Stimulated activated CD4-positive, alpha-beta T cell treated with anti-CD3 and anti-CD28 coated beads, Interleukin-12 subunit alpha, Interleukin-12 subunit beta, amount 100 ng/mL, for 48 hours (primary cell): ENCODE measurements around the gene HOXA1.

Experiments
- DNase-seq, 3 donors: peaks; one replicate each; pipeline ENCODE4 v3.0.0-alpha.2; 2020; ENCODE audit warnings: low read depth in 2 of 3, low spot score in 1 of 3

HOXA1 gene

GRCh38 chr7:27093184-27093895, 2.5 kb downstream of the HOXA1 start:
- no peak for DNase-seq

GRCh38 chr7:27092819-27093110, 3.0 kb downstream of the HOXA1 start:
- DNase-seq: no peak

DNA sequence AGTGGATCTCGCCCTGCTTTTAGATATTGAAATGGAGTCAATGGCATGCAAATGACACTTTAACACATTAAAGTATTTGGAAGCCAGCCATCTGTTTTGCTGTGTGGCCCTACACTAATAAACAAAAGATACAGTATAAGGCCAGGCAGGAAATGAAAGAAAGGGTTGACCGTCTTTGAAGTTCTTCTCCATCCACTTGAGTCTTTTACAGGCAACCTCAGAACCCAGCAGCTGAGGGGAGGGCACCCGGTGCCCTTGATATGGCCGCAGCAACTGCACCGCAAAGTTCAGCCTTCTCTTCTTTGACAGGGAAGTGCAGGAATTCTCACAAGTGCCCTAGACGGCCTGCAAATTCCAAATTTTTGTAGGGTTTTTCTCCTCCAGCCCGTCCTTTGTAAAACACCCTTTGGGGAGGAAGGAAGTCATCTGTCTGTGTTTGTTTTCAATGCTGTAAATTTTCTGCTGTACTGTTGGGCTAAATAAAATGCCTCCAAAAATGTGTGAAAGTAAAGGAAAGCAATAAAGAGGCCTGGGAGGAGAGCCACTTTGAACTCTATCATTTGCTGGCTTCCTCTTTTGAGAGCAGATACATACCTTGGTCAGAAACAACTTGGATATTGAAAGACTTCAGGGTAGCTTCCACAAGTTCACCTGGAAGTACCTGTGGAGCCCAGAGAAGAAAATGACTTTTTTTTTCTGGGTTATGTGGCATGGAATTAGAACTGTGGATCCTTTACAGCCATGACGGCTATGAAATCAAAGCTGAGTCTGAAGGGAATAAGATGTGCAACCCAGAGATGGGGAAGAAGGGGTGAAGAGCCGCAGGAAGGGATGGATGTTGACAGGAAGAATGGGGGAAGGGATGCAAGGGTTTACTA, 3.6 kb downstream of the HOXA1 start:
- no peak for DNase-seq

DNA sequence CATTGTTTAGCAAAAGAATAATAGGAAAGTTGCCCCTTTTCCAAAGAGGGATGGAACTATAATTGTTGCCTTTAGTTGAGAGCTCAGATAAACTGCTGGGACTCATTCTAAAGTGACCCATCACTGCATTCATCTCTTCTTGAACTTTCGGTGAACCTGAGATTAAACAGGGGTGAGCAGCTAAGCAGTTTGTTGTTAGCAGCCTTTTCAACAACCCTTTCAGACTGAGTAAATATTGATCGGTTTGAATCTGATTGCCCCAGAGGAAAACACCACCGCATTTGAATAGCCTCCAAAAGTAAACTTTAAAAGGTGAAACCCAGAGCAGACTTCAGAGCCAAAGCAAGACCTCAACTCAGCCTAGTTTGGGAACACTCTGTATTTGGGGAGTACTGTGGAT, 4.7 kb downstream of the HOXA1 start:
- DNase-seq: no peak

DNA sequence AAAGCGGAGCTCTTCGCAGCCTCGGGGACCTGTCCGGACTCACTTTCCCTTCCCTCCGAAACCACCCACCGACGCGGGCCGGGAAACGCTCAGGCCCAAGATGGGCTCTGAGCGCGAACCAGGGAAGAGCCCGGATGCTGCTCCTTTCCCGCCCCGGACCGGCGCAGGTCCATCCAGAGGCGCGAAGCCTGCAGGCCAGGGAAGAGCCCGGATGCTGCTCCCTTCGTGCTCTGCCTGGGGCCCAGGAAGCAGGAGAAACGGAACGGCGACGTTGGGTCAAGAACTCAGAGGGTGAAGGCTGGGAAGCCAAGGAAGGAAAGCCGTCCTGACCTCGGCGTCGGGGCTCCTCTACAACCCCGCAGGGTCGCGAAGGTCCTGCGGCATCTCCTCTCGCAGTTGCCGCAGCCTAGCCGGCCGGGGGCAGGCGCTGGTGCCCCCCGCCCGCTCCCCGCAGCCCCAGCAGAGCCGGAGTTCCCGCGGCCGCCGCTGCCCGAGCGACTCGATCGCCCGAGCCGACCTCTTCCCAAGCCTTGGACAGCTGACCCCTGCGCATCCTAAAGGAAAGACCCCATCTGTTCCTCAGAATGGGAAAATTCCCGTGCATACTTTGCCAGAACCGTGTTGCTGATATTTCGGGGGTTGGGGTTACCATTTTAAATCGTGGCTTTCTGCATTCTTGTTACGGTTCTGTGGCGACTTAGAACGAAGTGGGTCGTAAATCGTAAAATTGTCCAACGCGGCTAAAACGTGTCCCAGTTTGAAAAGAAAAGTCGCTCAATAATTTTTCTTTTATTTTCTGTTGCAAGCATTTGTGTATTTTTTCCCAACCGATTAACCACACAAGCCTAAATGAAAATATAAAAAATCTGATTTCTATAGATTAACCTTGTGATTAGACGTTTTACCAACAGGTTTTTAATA, 7.5 kb downstream of the HOXA1 start:
- DNase-seq: no peak

- no peak for DNase-seq
Observed at GRCh38 chr7:27083646-27084045, 12.2 kb downstream of the HOXA1 start.

GRCh38 chr7:27082171-27082570, 13.6 kb downstream of the HOXA1 start:
- DNase-seq: no peak

GRCh38 chr7:27080844-27081436, 14.9 kb downstream of the HOXA1 start:
- no peak for DNase-seq

- DNase-seq: no peak
Observed at GRCh38 chr7:27079234-27079975, 16.4 kb downstream of the HOXA1 start.

DNA sequence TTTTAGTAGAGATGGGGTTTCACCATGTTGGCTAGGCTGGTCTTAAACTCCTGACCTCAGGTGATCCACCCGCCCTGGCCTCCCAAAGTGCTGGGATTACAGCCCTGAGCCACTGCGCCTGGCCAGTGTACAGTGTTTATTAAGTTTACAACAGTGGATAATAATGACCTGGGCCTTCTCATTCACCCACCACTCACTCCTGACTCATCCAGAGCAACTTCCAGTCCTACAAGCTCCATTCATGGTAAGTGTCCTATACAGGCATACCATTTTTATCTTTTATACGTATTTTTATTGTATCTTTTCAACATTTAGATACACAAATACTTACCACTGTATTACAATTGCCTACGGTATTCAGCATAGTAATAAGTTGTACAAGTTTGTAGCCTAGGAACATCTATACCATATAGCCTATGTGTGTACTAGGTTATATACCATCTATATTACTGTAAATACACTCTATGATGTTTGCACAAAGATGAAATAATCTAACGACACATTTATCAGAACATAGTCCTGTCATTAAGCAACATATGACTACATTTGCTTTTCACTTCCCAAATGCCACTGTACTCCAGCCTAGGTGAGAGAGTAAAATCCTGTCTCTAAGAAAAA, 17.1 kb downstream of the HOXA1 start:
- DNase-seq: no peak

- DNase-seq: no peak
Observed at GRCh38 chr7:27073076-27073475, 22.7 kb downstream of the HOXA1 start.

DNA sequence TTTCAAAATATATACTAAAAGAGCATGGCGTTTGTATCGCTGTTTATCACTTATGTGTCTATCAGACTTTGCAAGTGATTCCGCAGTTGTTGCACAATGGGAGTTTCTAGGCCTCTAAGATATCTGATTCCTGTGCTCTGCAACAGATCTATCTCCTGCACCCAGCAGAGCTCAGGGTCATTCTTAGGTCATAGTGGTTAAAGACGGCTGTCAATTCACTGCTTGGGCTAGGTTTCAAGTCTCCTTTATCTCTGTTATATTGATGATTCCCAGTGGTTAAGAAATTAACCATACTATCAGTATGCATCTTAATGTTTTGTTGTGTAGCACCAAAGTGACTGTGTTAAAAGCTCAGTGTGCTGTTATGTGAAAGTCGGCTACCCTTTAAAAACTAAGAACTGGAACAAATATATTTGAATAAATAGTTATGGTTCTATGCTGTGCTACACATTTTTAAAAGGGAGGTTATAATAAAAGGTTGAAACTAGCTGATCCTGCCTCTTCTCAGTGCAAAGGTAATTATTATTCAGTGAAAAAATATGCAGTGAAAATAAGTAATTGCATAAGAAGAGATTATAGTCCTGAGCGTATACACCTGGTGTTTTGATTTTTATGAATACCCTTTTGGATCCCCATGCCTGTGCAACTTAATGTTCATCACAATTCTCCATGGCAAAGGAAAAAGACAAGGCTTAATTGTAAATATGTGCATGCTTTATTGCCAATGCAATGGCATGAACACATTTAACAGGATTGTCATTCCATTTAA, 24.0 kb downstream of the HOXA1 start:
- DNase-seq: no peak

DNA sequence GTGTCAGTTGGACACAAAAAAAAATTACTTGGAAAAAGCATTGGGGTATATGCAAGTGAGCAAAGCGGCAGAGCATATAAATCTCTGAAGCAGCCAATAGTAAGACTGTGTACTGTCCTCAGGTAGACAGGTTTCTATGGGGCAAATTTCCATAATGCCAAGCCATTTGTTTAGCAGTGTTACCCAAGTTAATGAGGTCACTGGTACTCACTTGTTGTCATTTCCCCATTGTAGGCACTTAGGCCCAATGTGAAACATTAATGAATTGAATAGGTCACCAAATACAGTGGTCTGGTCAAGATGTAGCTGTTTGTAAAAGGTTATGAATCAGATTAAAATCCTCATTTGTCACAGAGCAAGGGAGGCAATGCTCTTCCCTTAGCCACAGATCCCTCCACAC, 27.5 kb downstream of the HOXA1 start:
- DNase-seq: no peak

DNA sequence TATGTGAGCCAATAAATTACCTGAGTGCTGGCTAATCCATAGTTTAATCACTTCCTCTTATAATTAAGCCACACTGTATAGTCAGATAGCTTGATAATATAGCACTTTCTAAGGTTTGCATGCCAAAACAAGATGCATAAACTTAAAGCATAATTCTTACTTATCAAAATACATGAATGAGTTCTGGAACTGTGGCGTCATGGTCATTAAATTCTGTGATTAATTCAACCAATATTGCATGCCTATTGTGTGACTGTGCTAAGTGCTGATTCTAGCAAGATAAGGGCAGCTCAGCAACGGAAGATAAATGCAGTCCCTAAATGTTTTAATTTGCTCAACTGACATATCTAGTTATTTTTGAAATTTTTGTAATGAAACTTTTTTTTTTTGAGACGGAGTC, 29.7 kb downstream of the HOXA1 start:
- DNase-seq: no peak

GRCh38 chr7:27065709-27066108, 30.1 kb downstream of the HOXA1 start:
- no peak for DNase-seq

- no peak for DNase-seq
Observed at GRCh38 chr7:27064661-27065060, 31.1 kb downstream of the HOXA1 start.

GRCh38 chr7:27064159-27064558, 31.6 kb downstream of the HOXA1 start:
- no peak for DNase-seq

- DNase-seq: no peak
Observed at GRCh38 chr7:27062946-27063345, 32.9 kb downstream of the HOXA1 start.

- no peak for DNase-seq
Observed at GRCh38 chr7:27053153-27053552, 42.6 kb downstream of the HOXA1 start.
